ENCODE data around the gene LLPH. TPM values are rescaled to one million over a fixed set of nuclear protein-coding genes. Genes with fewer than 3 reads are reported as not detected.

The LLPH gene
- total RNA-seq, 4 donors from 2014 or later, result 1.3 to 6.0 (median 4.6) TPM

- DNase-seq (ENCODE audit: low spot score in 2 of 2), result no peak
- intact Hi-C loops (cut with DNase I; ENCODE audit: low total_unique reads), result no loop called here
- H3K4me3 ChIP-seq (ENCODE audit: low read depth, poor library complexity, severe bottlenecking), result no peak overlapping the region
- TF ChIP-seq CTCF (IDR thresholded peaks at IDR 0.05), result no peak
- no peak for TF ChIP-seq POLR2A (IDR thresholded peaks at IDR 0.05)
- 91 to 93% methylated on average over 24 to 27 of the region's 28 CpGs for WGBS, 2 donors
These were observed 30.2 kb upstream of the LLPH start for GRCh38 chr12:66160704-66161103.

- intact Hi-C loops (cut with DNase I; ENCODE audit: low total_unique reads), result no loop called here
- no peak for TF ChIP-seq POLR2A (IDR thresholded peaks at IDR 0.05)
- TF ChIP-seq CTCF (IDR thresholded peaks at IDR 0.05), result no peak
- H3K4me3 ChIP-seq (ENCODE audit: low read depth, poor library complexity, severe bottlenecking), result no peak overlapping the region
- DNase-seq (ENCODE audit: low spot score in 2 of 2), result no peak
These were observed 28.6 kb upstream of the LLPH start for GRCh38 chr12:66159123-66159522.

- WGBS, 2 donors, result 95 to 98% methylated on average over 2 of the region's 2 CpGs
- no peak for DNase-seq (ENCODE audit: low spot score in 2 of 2)
- TF ChIP-seq CTCF (IDR thresholded peaks at IDR 0.05) (no peak), POLR2A (IDR thresholded peaks at IDR 0.05) (no peak)
- no peak overlapping the region for H3K4me3 ChIP-seq (ENCODE audit: low read depth, poor library complexity, severe bottlenecking)
- intact Hi-C loops (cut with DNase I; ENCODE audit: low total_unique reads), result no loop called here
These were observed 26.1 kb upstream of the LLPH start for GRCh38 chr12:66156654-66157053.

- DNase-seq (ENCODE audit: low spot score in 2 of 2), result no peak
- H3K4me3 ChIP-seq (ENCODE audit: low read depth, poor library complexity, severe bottlenecking), result no peak overlapping the region
- intact Hi-C loops (cut with DNase I; ENCODE audit: low total_unique reads), result no loop called here
- TF ChIP-seq CTCF (IDR thresholded peaks at IDR 0.05) (no peak), POLR2A (IDR thresholded peaks at IDR 0.05) (no peak)
These were observed 24.2 kb upstream of the LLPH start for GRCh38 chr12:66154776-66155175.

- DNase-seq (ENCODE audit: low spot score in 2 of 2), result no peak
- intact Hi-C loops (cut with DNase I; ENCODE audit: low total_unique reads), result no loop called here
- H3K4me3 ChIP-seq (ENCODE audit: low read depth, poor library complexity, severe bottlenecking), result no peak overlapping the region
- TF ChIP-seq CTCF (IDR thresholded peaks at IDR 0.05) (no peak), POLR2A (IDR thresholded peaks at IDR 0.05) (no peak)
- 22 to 30% methylated on average over 1 of the region's 1 CpG for WGBS, 2 donors
These were observed 22.2 kb upstream of the LLPH start for GRCh38 chr12:66152732-66153131.

GRCh38 chr12:66149702-66150398 is 19.3 kb upstream of the LLPH start:
- WGBS, 2 donors, result 79% methylated on average over 5 of the region's 5 CpGs
- DNase-seq (ENCODE audit: low spot score in 2 of 2), result no peak
- no peak overlapping the region for H3K4me3 ChIP-seq (ENCODE audit: low read depth, poor library complexity, severe bottlenecking)
- no peak for TF ChIP-seq POLR2A (IDR thresholded peaks at IDR 0.05)
- TF ChIP-seq CTCF (IDR thresholded peaks at IDR 0.05), result no peak
- intact Hi-C loops (cut with DNase I; ENCODE audit: low total_unique reads), result no loop called here
